Measurements from ENCODE around the gene ILK.

The ILK gene

GRCh38 chr11:6658647-6659046, 55.1 kb downstream of the ILK start:
- no peaks in the 10 kb centered on the region for H3K79me2 ChIP-seq (ENCODE audit: control insufficient read depth, insufficient read depth, low read length, unreplicated experiment)
- no peak overlapping the region for H2AFZ ChIP-seq (ENCODE audit: low read length, unreplicated experiment)
- no peaks in the 10 kb centered on the region for H3K4me1 ChIP-seq (ENCODE audit: control insufficient read depth, insufficient read depth, low read length, unreplicated experiment)
- no peaks in the 10 kb centered on the region for H3K36me3 ChIP-seq (ENCODE audit: insufficient read depth, low read length)
- H3K27me3 ChIP-seq (ENCODE audit: insufficient read depth, low read length): peaks cover 44% of the 10 kb centered on the region
- H3K27ac ChIP-seq (ENCODE audit: low read depth, low read length): no peak overlapping the region
- no peak overlapping the region for H3K4me3 ChIP-seq (ENCODE audit: low read depth, low read length)

All from ACC112 (cell line).